GM12865 (cell line): ENCODE measurements around the gene TRIO.

ENCODE experiments used
- DNase-seq: peaks from one replicate; pipeline ENCODE4 v3.0.0; 2010; ENCODE audit warnings: low read depth
- H3K4me3 ChIP-seq: 2 replicates; pipeline ENCODE4 v1.5.1; 2011; ENCODE audit warnings: mild to moderate bottlenecking, low read depth, low read length, control low read depth
- CTCF ChIP-seq: IDR thresholded peaks from 2 replicates; pipeline ENCODE4 v1.5.1; 2011; ENCODE audit warnings: low read length, control low read depth, low read depth, inconsistent platforms; ENCODE audit not compliant: insufficient read depth; ENCODE audit errors: missing control alignments

TRIO gene

GRCh38 chr5:14366763-14367162 is 223.6 kb downstream of the TRIO start:
- no peak for DNase-seq
- H3K4me3 ChIP-seq: no peak overlapping the region
- no peak for TF ChIP-seq CTCF

GRCh38 chr5:14367364-14367763 is 224.2 kb downstream of the TRIO start:
- TF ChIP-seq CTCF: no peak
- DNase-seq: no peak
- H3K4me3 ChIP-seq: no peak overlapping the region

GRCh38 chr5:14369780-14370179 is 226.6 kb downstream of the TRIO start:
- no peak overlapping the region for H3K4me3 ChIP-seq
- TF ChIP-seq CTCF: no peak
- no peak for DNase-seq

- no peak for TF ChIP-seq CTCF
- DNase-seq: no peak
Measured at GRCh38 chr5:14370386-14370785, 227.2 kb downstream of the TRIO start.

GRCh38 chr5:14373685-14374084 is 230.5 kb downstream of the TRIO start:
- TF ChIP-seq CTCF: no peak
- H3K4me3 ChIP-seq: no peak overlapping the region
- no peak for DNase-seq

More at GRCh38 chr5:14370386-14370785, 227.2 kb downstream of the TRIO start:
- H3K4me3 ChIP-seq: no peak overlapping the region

GRCh38 chr5:14374100-14374499 is 231.0 kb downstream of the TRIO start:
- H3K4me3 ChIP-seq: no peak overlapping the region
- TF ChIP-seq CTCF: no peak
- no peak for DNase-seq

- no peak overlapping the region for H3K4me3 ChIP-seq
- TF ChIP-seq CTCF: no peak
- no peak for DNase-seq
Measured at GRCh38 chr5:14376789-14377188, 233.6 kb downstream of the TRIO start.
